Tibial nerve (tissue), 4 donors: ENCODE measurements around the gene WSCD2.

Experiments
- CTCF ChIP-seq, 5 experiments: fragments of 200-600 bp in 3 of 5; fragments of 450-650 bp in 2 of 5; sonication (generic) in 3 of 5; IDR thresholded peaks; one replicate each; pipeline ENCODE4 v1.5.1; 2016 to 2019; ENCODE audit warnings: antibody characterized with exemption in 5 of 5, mild to moderate bottlenecking in 3 of 5, moderate library complexity in 2 of 5
- EP300 ChIP-seq, 2 donors: sonication (generic); formaldehyde crosslinking; IDR thresholded peaks; one replicate each; pipeline ENCODE4 v1.6.1; 2017; ENCODE audit warnings: antibody characterized with exemption in 2 of 2, mild to moderate bottlenecking in 1 of 2

- TF ChIP-seq CTCF (IDR thresholded peaks at IDR 0.05) (no peak), EP300 (IDR thresholded peaks at IDR 0.05) (no peak)
Measured at GRCh38 chr12:108094056-108094649, 34.9 kb upstream of the WSCD2 start.
